ENCODE results near the gene DGAT2.

Gene DGAT2

DNA sequence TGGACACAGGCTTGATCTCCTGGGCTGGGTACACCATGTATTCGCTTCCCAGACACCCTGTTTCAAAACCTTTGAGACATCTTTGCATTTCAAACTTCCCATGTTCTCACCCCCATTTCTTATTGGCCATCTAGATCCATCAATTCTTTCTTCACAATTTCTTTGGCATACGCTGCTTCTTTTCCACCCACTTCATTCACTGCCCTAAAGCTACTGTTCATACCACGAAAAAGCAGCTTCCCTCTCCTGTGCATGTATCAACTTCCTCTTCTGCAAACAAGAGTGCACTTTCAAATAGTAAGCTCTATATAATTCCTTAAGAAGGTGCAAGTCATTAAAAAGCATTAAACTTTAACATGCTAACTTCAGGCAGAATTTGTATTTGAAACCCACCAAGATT is 67.8 kb downstream of the DGAT2 start:
- no peak for DNase-seq

GRCh38 chr11:75839851-75840250 is 71.3 kb downstream of the DGAT2 start:
- DNase-seq = no peak

DNA sequence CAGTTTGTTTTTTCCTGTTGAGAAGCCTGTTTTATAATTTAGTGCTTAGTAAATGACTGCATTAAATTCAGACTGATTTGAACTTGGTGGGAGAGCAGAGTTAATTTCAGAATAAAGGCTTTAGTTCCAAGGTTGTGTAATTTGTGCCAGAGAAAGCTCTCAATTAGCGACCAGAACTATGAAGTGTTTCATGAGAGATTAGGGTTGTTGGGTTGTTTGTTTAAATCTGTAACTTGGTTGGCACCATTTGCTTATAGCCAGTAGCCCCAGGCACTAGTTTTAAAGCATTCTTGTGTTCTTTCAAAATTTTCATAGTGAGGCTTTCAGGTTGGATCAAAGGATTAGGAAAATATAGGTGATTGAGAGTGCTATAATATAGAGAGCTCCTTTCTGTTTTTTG is 71.9 kb downstream of the DGAT2 start:
- DNase-seq = no peak

DNA sequence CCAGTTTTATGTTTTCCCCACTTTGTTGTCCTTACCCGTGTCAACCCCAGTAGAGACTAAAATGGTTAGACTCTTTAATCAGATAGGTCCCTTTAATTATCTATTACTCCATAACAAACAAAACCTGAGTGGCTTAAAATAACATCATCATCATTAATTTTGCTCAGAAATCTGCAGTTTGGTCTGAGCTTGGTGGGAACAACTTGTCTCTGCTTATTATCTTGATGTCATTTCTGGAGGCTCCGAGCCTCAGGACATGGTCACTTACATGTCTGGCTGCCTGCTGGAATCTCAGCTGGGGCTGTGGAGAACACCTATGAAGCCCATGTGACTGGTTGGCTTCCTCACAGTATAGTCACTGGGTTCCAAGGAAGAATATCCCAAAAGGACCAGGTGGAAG is 73.2 kb downstream of the DGAT2 start:
- no peak for DNase-seq

DNA sequence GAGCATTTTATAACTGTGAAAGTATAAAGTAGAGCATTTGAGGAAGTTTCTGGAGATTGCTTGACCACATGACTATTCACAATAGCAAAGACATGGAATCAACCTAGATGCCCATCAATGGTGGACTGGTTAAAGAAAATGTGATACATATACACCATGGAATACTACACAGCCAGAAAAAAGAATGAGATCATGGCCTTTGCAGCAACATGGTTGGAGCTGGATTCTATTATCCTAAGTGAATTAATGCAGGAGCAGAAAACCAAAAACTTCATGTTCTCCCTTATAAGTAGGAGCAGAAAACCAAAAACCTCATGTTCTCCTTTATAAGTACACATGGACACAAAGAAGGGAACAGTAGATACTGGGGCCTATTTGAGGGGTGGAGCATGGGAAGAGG is 76.7 kb downstream of the DGAT2 start:
- no peak for DNase-seq

- DNase-seq = no peak
Observed at GRCh38 chr11:75849894-75850293, 81.3 kb downstream of the DGAT2 start.

DNA sequence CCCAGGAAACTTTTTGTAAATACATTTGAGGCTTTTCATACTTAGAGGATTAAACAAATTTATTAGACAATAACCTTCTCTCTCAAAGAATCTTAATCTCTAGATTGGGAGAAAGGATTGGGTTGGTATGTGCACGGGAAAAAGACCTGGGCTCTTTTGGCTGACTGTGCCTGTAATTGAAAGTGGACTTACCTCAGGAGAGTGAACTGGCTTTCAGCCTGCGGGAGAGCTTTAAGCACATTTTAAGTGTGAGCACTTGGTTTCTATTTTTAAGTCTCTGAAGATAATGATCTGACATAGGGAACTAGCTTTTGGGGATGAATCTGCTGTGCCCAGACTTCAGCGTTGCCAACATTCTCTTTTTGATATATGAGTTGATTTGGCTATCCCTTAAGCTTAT is 82.2 kb downstream of the DGAT2 start:
- no peak for DNase-seq

All from activated CD4-positive, alpha-beta T cell treated with anti-CD3 and anti-CD28 coated beads for 1 hour (primary cell).